ENCODE data around the gene IVD. TPM values are rescaled to one million over a fixed set of nuclear protein-coding genes. Genes with fewer than 3 reads are reported as not detected.

The IVD gene
- polyA plus RNA-seq, 1 donor (not counting 4 experiments of a cell fraction or from before 2014, with no cell fraction given) = 13.0 TPM

DNA sequence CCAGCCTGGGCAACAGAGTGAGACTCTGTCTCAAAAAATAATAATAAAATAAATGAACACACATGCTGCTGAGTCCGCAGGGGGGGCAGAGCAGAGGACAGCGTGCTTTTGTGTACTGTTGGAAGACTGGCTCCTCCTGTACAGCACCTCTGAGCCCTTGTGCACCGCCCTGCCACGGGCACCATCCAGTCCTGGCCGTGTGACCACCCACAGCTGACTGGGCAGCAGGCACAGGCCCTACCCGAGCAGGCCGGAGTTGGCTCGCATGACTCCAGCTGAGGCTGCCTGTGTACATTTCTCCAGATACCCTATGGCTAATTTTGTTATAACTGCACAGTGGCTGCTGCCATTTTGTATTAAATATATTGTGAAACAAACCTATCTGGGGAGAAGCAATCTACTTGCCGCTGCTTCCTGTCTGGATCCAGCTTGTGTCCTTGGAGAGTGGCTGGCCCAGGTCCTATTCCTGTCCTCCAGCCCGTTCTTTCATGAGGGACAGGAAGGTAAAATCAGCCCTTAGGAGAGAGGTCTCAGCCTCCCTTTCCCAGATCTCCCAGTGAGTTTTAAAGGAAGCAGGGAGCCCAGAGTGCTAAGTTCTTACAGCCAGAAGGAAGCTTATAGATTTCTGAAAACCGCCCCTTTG, 14.6 kb downstream of the IVD start:
- dilution Hi-C loops (cut with MboI; ENCODE audit: extremely low pct_ligation_motif_present, low sequenced_read_pairs) = no loop called here
- Histone ChIP-seq H3K9me3 (ENCODE audit: control insufficient read depth, low read depth, low read length) (no peaks in the 10 kb centered on the region), H3K4me1 (ENCODE audit: control insufficient read depth, extremely low read depth, insufficient read depth, low read length) (peaks cover 17% of the 10 kb centered on the region), H3K27ac (ENCODE audit: control insufficient read depth, insufficient read depth, low read length) (no peak overlapping the region), H3K9ac (ENCODE audit: control insufficient read depth, extremely low read depth, insufficient read depth, low read length) (no peak overlapping the region), H3K4me3 (ENCODE audit: control insufficient read depth in 2 of 3, extremely low read depth in 1 of 3, insufficient read depth in 2 of 3, low read depth in 1 of 3, low read length in 3 of 3) (no peak overlapping the region), H3K36me3 (ENCODE audit: control insufficient read depth in 2 of 2, extremely low read depth in 1 of 2, insufficient read depth in 2 of 2, low read length in 2 of 2) (peaks cover 4 to 6% of the 10 kb centered on the region in 2 experiments), H2AFZ (ENCODE audit: control insufficient read depth, low read length) (no peak overlapping the region), H3K27me3 (ENCODE audit: control insufficient read depth, extremely low read depth, insufficient read depth, low read length) (no peaks in the 10 kb centered on the region), H3K9me1 (ENCODE audit: control insufficient read depth, extremely low read depth, insufficient read depth, low read length) (no peaks in the 10 kb centered on the region), H4K20me1 (ENCODE audit: control insufficient read depth, extremely low read depth, insufficient read depth, low read length) (no peaks in the 10 kb centered on the region), H3K4me2 (ENCODE audit: control insufficient read depth, extremely low read depth, insufficient read depth, low read depth, low read length) (peak overlapping the region; percentile 56), H3K79me2 (ENCODE audit: control insufficient read depth, insufficient read depth, low read length) (no peaks in the 10 kb centered on the region)
- TF ChIP-seq, protein P1, sequence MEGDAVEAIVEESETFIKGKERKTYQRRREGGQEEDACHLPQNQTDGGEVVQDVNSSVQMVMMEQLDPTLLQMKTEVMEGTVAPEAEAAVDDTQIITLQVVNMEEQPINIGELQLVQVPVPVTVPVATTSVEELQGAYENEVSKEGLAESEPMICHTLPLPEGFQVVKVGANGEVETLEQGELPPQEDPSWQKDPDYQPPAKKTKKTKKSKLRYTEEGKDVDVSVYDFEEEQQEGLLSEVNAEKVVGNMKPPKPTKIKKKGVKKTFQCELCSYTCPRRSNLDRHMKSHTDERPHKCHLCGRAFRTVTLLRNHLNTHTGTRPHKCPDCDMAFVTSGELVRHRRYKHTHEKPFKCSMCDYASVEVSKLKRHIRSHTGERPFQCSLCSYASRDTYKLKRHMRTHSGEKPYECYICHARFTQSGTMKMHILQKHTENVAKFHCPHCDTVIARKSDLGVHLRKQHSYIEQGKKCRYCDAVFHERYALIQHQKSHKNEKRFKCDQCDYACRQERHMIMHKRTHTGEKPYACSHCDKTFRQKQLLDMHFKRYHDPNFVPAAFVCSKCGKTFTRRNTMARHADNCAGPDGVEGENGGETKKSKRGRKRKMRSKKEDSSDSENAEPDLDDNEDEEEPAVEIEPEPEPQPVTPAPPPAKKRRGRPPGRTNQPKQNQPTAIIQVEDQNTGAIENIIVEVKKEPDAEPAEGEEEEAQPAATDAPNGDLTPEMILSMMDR (optimal IDR thresholded peaks at IDR 0.05 in 1 of 3, IDR thresholded peaks at IDR 0.05 in 1 of 3, conservative IDR thresholded peaks at IDR 0.05 in 1 of 3; ENCODE audit: extremely low read depth in 1 of 3, insufficient read depth in 2 of 3, low read length in 3 of 3) = no peak
- TF ChIP-seq EZH2 (IDR thresholded peaks at IDR 0.05; ENCODE audit: low read length) = no peak
- FAIRE-seq (no peak), DNase-seq (ENCODE audit: low read depth, low spot score) (no peak)

DNA sequence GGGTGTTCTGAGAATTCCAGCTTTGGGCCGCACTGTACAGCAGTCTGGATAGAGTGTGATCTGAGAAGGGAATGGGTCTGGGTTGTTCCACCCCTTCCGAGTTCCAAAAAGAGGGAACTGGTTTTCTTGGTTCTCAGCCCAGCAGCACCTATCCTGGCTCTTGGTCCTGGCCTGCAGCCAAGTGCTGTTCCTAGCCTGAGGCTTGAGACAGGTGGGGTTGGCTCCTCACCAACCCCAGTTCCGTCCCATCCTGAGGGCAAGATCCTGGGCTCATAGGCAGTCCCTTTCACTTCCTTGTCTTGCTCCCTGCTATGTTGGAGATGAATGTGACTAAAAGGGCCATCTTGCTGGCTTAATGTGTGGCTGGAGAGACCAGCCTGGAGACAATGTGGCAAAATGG, 15.2 kb downstream of the IVD start:
- Histone ChIP-seq H3K36me3 (ENCODE audit: control insufficient read depth in 2 of 2, extremely low read depth in 1 of 2, insufficient read depth in 2 of 2, low read length in 2 of 2) (peaks cover under 1 to 3% of the 10 kb centered on the region in 2 experiments), H2AFZ (ENCODE audit: control insufficient read depth, low read length) (no peak overlapping the region), H3K9me1 (ENCODE audit: control insufficient read depth, extremely low read depth, insufficient read depth, low read length) (no peaks in the 10 kb centered on the region), H3K27me3 (ENCODE audit: control insufficient read depth, extremely low read depth, insufficient read depth, low read length) (no peaks in the 10 kb centered on the region), H3K9ac (ENCODE audit: control insufficient read depth, extremely low read depth, insufficient read depth, low read length) (no peak overlapping the region), H3K4me2 (ENCODE audit: control insufficient read depth, extremely low read depth, insufficient read depth, low read depth, low read length) (peak overlapping the region; percentile 56), H3K4me3 (ENCODE audit: control insufficient read depth in 2 of 3, extremely low read depth in 1 of 3, insufficient read depth in 2 of 3, low read depth in 1 of 3, low read length in 3 of 3) (no peak overlapping the region), H3K4me1 (ENCODE audit: control insufficient read depth, extremely low read depth, insufficient read depth, low read length) (peaks cover 17% of the 10 kb centered on the region), H3K79me2 (ENCODE audit: control insufficient read depth, insufficient read depth, low read length) (no peaks in the 10 kb centered on the region), H3K9me3 (ENCODE audit: control insufficient read depth, low read depth, low read length) (no peaks in the 10 kb centered on the region), H3K27ac (ENCODE audit: control insufficient read depth, insufficient read depth, low read length) (no peak overlapping the region), H4K20me1 (ENCODE audit: control insufficient read depth, extremely low read depth, insufficient read depth, low read length) (no peaks in the 10 kb centered on the region)
- DNase-seq (ENCODE audit: low read depth, low spot score) (peak; percentile 62), FAIRE-seq (peak; percentile 92)
- TF ChIP-seq, protein P1 (optimal IDR thresholded peaks at IDR 0.05 in 1 of 3, IDR thresholded peaks at IDR 0.05 in 1 of 3, conservative IDR thresholded peaks at IDR 0.05 in 1 of 3; ENCODE audit: extremely low read depth in 1 of 3, insufficient read depth in 2 of 3, low read length in 3 of 3) = no peak
- TF ChIP-seq EZH2 (IDR thresholded peaks at IDR 0.05; ENCODE audit: low read length) = no peak
- dilution Hi-C loops (cut with MboI; ENCODE audit: extremely low pct_ligation_motif_present, low sequenced_read_pairs) = no loop called here

Measured in keratinocyte (primary cell).